SK-N-MC (cell line): ENCODE measurements around the gene LRRC61.

Experiments used
- EZH2 ChIP-seq: fragments of 200-600 bp; sonication (generic); IDR thresholded peaks from one replicate; pipeline ENCODE4 v1.6.1; 2017; ENCODE audit warnings: antibody characterized with exemption
- FOXP2 ChIP-seq: optimal IDR thresholded peaks from 2 replicates; pipeline ENCODE3; 2011; ENCODE audit warnings: mild to moderate bottlenecking, moderate library complexity; ENCODE audit not compliant: insufficient read depth; ENCODE audit errors: extremely low read length, control extremely low read depth
- POLR2AphosphoS5 ChIP-seq: IDR thresholded peaks from 2 replicates; pipeline ENCODE4 v1.6.1; 2012; ENCODE audit warnings: mild to moderate bottlenecking, low read depth, low read length, borderline replicate concordance

DNA sequence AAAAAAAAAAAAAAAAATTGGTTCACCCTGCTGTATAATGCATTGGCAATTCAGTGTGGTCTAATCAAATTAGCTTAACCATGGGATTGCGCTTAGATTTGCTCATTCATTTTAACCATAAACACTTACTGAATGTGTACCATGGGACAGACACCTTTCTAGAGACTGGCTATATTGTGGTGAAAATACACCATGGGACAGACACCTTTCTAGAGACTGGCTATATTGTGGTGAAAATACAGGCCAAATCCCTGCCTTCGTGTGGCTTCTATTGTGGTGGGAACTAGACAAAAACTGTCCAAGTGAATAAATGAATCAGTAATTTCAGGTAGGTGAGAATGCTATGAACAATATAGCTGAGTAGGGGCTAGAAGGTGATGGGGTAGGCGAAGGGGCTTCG, 35.3 kb downstream of the LRRC61 start:
- no peak for TF ChIP-seq POLR2AphosphoS5
- TF ChIP-seq EZH2, result no peak
- no peak for TF ChIP-seq FOXP2
